Fibroblast of the aortic adventitia (primary cell): Measurements from ENCODE around the gene FAM120A. TPM values are rescaled to one million over a fixed set of nuclear protein-coding genes. Genes with fewer than 3 reads are reported as not detected.

Experiments
- DNase-seq: peaks from one replicate; pipeline ENCODE4 v3.0.0-alpha.2; 2010; ENCODE audit warnings: low read depth
- H3K4me3 ChIP-seq: 2 replicates; pipeline ENCODE4 v1.5.1; 2011; ENCODE audit warnings: low read depth, mild to moderate bottlenecking, control low read depth, low read length, moderate library complexity
- total RNA-seq: library from RNA; depleted of rRNA; stranded (reverse); fragments of >200 nt; gene quantifications from 2 replicates; pipeline ENCODE4 v1.2.3, GENCODE V29; 2012; ENCODE audit warnings: low replicate concordance
- TF ChIP-seq, protein P1 (sequence below): IDR thresholded peaks from 2 replicates; pipeline ENCODE4 v1.5.1; 2011; ENCODE audit warnings: mild to moderate bottlenecking, low read length, control low read depth, inconsistent platforms; ENCODE audit not compliant: insufficient read depth

FAM120A gene
- total RNA-seq, 1 donor, result 116 TPM

GRCh38 chr9:93491593-93492232 lies 40.2 kb downstream of the FAM120A start:
- TF ChIP-seq, protein P1, sequence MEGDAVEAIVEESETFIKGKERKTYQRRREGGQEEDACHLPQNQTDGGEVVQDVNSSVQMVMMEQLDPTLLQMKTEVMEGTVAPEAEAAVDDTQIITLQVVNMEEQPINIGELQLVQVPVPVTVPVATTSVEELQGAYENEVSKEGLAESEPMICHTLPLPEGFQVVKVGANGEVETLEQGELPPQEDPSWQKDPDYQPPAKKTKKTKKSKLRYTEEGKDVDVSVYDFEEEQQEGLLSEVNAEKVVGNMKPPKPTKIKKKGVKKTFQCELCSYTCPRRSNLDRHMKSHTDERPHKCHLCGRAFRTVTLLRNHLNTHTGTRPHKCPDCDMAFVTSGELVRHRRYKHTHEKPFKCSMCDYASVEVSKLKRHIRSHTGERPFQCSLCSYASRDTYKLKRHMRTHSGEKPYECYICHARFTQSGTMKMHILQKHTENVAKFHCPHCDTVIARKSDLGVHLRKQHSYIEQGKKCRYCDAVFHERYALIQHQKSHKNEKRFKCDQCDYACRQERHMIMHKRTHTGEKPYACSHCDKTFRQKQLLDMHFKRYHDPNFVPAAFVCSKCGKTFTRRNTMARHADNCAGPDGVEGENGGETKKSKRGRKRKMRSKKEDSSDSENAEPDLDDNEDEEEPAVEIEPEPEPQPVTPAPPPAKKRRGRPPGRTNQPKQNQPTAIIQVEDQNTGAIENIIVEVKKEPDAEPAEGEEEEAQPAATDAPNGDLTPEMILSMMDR, result no peak
- no peak for DNase-seq
- H3K4me3 ChIP-seq, result no peak overlapping the region

- H3K4me3 ChIP-seq, result no peak overlapping the region
- no peak for DNase-seq
- TF ChIP-seq, protein P1, result no peak
Observed at GRCh38 chr9:93492327-93492726, 40.8 kb downstream of the FAM120A start.

DNA sequence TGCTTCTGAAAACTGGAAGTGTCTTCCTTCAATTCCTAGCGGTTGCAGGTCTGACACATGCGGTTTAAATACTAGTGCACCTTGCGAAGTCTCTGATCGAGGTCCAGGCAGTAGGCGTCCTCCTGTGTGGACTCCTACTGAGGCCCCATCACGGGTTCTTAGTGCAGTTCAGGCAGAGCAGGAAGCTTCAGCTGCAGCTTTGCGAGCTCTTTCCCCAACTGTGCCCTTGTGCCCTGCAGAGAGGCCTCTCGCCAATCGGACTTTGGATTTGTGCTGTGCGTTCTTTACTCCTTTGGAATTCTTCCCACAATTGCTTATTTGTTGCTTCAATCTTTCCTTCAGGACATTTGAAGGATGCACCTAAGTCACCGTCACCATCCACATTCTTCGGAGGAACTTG lies 42.5 kb downstream of the FAM120A start:
- TF ChIP-seq, protein P1, result no peak
- DNase-seq, result no peak
- no peak overlapping the region for H3K4me3 ChIP-seq

DNA sequence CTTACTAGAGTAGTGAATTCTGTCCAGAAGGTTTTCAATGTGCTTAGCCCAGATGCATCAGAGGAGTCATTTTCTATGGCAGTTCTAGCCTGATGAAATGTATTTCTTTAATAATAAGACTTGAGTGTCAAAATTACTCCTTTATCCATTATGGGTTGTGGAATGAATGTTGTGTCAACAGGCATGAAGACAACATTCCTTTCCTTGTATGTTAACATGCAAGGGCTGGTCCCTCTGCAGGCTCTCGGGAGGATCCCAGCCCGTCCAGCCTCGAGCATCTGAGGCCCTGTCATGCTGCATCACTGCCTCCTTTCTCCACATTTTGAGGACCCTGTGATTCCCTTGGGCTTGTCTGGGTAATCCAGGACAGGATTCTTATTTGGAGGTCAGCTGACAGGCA lies 44.8 kb downstream of the FAM120A start:
- H3K4me3 ChIP-seq, result no peak overlapping the region
- TF ChIP-seq, protein P1, result no peak
- peak; percentile 8 for DNase-seq

- no peak for DNase-seq
- peak overlapping the region; percentile 65 for H3K4me3 ChIP-seq
- TF ChIP-seq, protein P1, result no peak
Observed at GRCh38 chr9:93500571-93501298, 49.2 kb downstream of the FAM120A start.

GRCh38 chr9:93501406-93501805 lies 49.9 kb downstream of the FAM120A start:
- peak overlapping the region; percentile 65 for H3K4me3 ChIP-seq
- peak; percentile 48 for DNase-seq

More at GRCh38 chr9:93501406-93501805, 49.9 kb downstream of the FAM120A start:
- TF ChIP-seq, protein P1, result no peak
